ENCODE data around the gene ZNF860. TPM values are rescaled to one million over a fixed set of nuclear protein-coding genes. Genes with fewer than 3 reads are reported as not detected.

ZNF860 gene
- total RNA-seq, 1 experiment from 2014 or later, result 5.9 TPM

- CTCF ChIA-PET, result no interaction called here
- no peaks in the 10 kb centered on the region for H3K27me3 ChIP-seq (replicated peaks; ENCODE audit: control insufficient read depth, insufficient read depth, low read length)
- Mint-ChIP-seq H3K9me3 (ENCODE audit: unreplicated experiment) (no peaks in the 10 kb centered on the region), H3K36me3 (ENCODE audit: insufficient read depth, unreplicated experiment) (no peaks in the 10 kb centered on the region), H3K27me3 (ENCODE audit: insufficient read depth, unreplicated experiment) (no peaks in the 10 kb centered on the region), H3K4me1 (ENCODE audit: low read depth, unreplicated experiment) (peaks cover 28% of the 10 kb centered on the region), H3K27ac (ENCODE audit: unreplicated experiment) (peak overlapping the region; percentile 88), H3K4me3 (ENCODE audit: unreplicated experiment) (no peak overlapping the region)
- H3K4me3 ChIP-seq (ENCODE audit: low read depth, low read length), result no peak overlapping the region
- intact Hi-C loops (cut with micrococcal nuclease; ENCODE audit: unreplicated experiment), result no loop called here
- no peak for TF ChIP-seq CTCF (IDR thresholded peaks at IDR 0.05; ENCODE audit: insufficient read depth in 1 of 2, low read depth in 1 of 2, low read length in 1 of 2, severe bottlenecking in 1 of 2, unreplicated experiment in 1 of 2)
- no TSS peak for BruUV-seq (replicated peaks)
- 0 out of 2 replicates have a peak, but pooled peaks cover 15% of the 10 kb centered on the region for H3K4me1 ChIP-seq
- POLR2A ChIA-PET, result no interaction called here
- no peaks in the 10 kb centered on the region for H3K9me3 ChIP-seq
- no peaks in the 10 kb centered on the region for H3K36me3 ChIP-seq (ENCODE audit: control insufficient read depth, insufficient read depth, low read length)
- no peak for DNase-seq
Measured at GRCh38 chr3:31948280-31948679, 33.3 kb upstream of the ZNF860 start.

DNA sequence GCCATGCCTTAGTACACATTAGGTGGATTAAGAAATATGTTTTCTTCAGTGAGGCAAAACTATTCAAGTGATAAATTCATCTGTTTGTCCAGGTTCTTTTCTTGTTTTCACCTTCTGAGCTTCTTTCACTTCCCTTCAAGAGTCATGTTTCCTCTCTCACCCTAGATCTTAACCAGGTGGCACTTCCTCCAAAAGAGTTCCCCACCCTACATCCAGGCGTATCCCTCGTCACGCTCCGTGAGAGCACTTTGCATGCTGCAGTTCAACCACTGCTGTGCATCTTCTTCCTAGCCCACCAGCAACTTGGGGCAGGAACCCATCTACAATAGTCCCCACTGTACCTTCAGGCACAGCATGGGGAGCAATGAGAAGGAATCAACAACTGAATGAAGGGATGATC, 29.3 kb upstream of the ZNF860 start:
- BruUV-seq (replicated peaks), result no TSS peak
- no peak overlapping the region for H3K27ac Mint-ChIP-seq (ENCODE audit: unreplicated experiment)

GRCh38 chr3:31953091-31953490, 28.5 kb upstream of the ZNF860 start:
- Mint-ChIP-seq H3K27me3 (ENCODE audit: insufficient read depth, unreplicated experiment) (no peaks in the 10 kb centered on the region), H3K4me1 (ENCODE audit: low read depth, unreplicated experiment) (peaks cover 7% of the 10 kb centered on the region), H3K27ac (ENCODE audit: unreplicated experiment) (no peak overlapping the region), H3K9me3 (ENCODE audit: unreplicated experiment) (peaks cover 9% of the 10 kb centered on the region), H3K36me3 (ENCODE audit: insufficient read depth, unreplicated experiment) (no peaks in the 10 kb centered on the region), H3K4me3 (ENCODE audit: unreplicated experiment) (no peak overlapping the region)
- H3K4me3 ChIP-seq (ENCODE audit: low read depth, low read length), result no peak overlapping the region
- POLR2A ChIA-PET, result no interaction called here
- no peaks in the 10 kb centered on the region for H3K27me3 ChIP-seq (replicated peaks; ENCODE audit: control insufficient read depth, insufficient read depth, low read length)
- H3K9me3 ChIP-seq, result peaks cover 15% of the 10 kb centered on the region
- no peak for DNase-seq
- intact Hi-C loops (cut with micrococcal nuclease; ENCODE audit: unreplicated experiment), result no loop called here
- no peaks in the 10 kb centered on the region for H3K36me3 ChIP-seq (ENCODE audit: control insufficient read depth, insufficient read depth, low read length)
- no peak for TF ChIP-seq CTCF (IDR thresholded peaks at IDR 0.05; ENCODE audit: insufficient read depth in 1 of 2, low read depth in 1 of 2, low read length in 1 of 2, severe bottlenecking in 1 of 2, unreplicated experiment in 1 of 2)
- CTCF ChIA-PET, result interaction anchor here (1.5 kb wide), 1 partner anchor 30 kb away, joined by 3 read pairs; no protein-coding TSS in a partner anchor
- no TSS peak for BruUV-seq (replicated peaks)
- H3K4me1 ChIP-seq, result 0 out of 2 replicates have a peak, but pooled peaks cover under 1% of the 10 kb centered on the region

More for the DNA sequence above, 29.3 kb upstream of the ZNF860 start:
- H3K9me3 Mint-ChIP-seq (ENCODE audit: unreplicated experiment), result peaks cover 9% of the 10 kb centered on the region
- no peak overlapping the region for H3K4me3 ChIP-seq (ENCODE audit: low read depth, low read length)
- intact Hi-C loops (cut with micrococcal nuclease; ENCODE audit: unreplicated experiment), result no loop called here
- peaks cover 14% of the 10 kb centered on the region for H3K4me1 Mint-ChIP-seq (ENCODE audit: low read depth, unreplicated experiment)
- no peaks in the 10 kb centered on the region for H3K27me3 ChIP-seq (replicated peaks; ENCODE audit: control insufficient read depth, insufficient read depth, low read length)
- no peaks in the 10 kb centered on the region for H3K27me3 Mint-ChIP-seq (ENCODE audit: insufficient read depth, unreplicated experiment)
- ChIA-PET CTCF (no interaction called here), POLR2A (no interaction called here)
- no peaks in the 10 kb centered on the region for H3K36me3 ChIP-seq (ENCODE audit: control insufficient read depth, insufficient read depth, low read length)
- peaks cover 14% of the 10 kb centered on the region for H3K9me3 ChIP-seq
- no peak overlapping the region for H3K4me3 Mint-ChIP-seq (ENCODE audit: unreplicated experiment)
- no peaks in the 10 kb centered on the region for H3K36me3 Mint-ChIP-seq (ENCODE audit: insufficient read depth, unreplicated experiment)
- no peak for TF ChIP-seq CTCF (IDR thresholded peaks at IDR 0.05; ENCODE audit: insufficient read depth in 1 of 2, low read depth in 1 of 2, low read length in 1 of 2, severe bottlenecking in 1 of 2, unreplicated experiment in 1 of 2)
- 0 out of 2 replicates have a peak, but pooled peaks cover 6% of the 10 kb centered on the region for H3K4me1 ChIP-seq
- DNase-seq, result no peak
